A549 (cell line): Measurements from ENCODE around the gene PAX8. TPM values are rescaled to one million over a fixed set of nuclear protein-coding genes. Genes with fewer than 3 reads are reported as not detected.
A peak's percentile ranks its signal among the peaks of the same experiment; 100 is the strongest.

Experiments used
- ATAC-seq, 2 experiments: fragments of 200-7000 bp in 1 of 2; fragments of >200 bp in 1 of 2; cut with Nextera tagmentation in 1 of 2; cut with Tn5 transposase in 1 of 2; 3 replicates each; pipeline versions ENCODE4 v1.8.0 to v1.9.1; 2018 to 2020; ENCODE audit warnings: mild to moderate bottlenecking in 1 of 2, moderate library complexity in 1 of 2
- CTCF ChIA-PET: fragments of 300-600 bp; sonication (Branson Sonifier 250); formaldehyde crosslinking; extraction: SDS; loops from one replicate; lab custom pipeline; 2021; ENCODE audit warnings: antibody characterized with exemption, inconsistent platforms; lab: Yijun Ruan, JAX
- POLR2A ChIA-PET: fragments of 350-600 bp; formaldehyde crosslinking; extraction: SDS; loops from one replicate; lab custom pipeline; 2021; ENCODE audit warnings: antibody characterized with exemption, inconsistent platforms; lab: Yijun Ruan, JAX
- DNase-seq, 2 experiments: peaks; one replicate each; pipeline versions ENCODE4 v3.0.0 to v3.0.0-alpha.2; 2011 to 2016; ENCODE audit warnings: low read depth in 1 of 2, low spot score in 1 of 2
- FAIRE-seq: peaks from 2 replicates; lab custom pipeline; 2011; peaks lifted over from hg19 to GRCh38; lab: Jason Lieb, UNC
- H3K27ac ChIP-seq, 2 experiments: fragments of >200 bp; sonication (Bioruptor Twin); formaldehyde crosslinking; 3 replicates each; pipeline ENCODE4 v1.5.1; 2016 to 2017
- H3K4me1 ChIP-seq: fragments of >200 bp; sonication (Bioruptor Twin); formaldehyde crosslinking; 3 replicates; pipeline ENCODE4 v1.6.1; 2016
- H3K4me2 ChIP-seq: fragments of >200 bp; sonication (Bioruptor Twin); formaldehyde crosslinking; 3 replicates; pipeline ENCODE4 v1.6.1; 2016
- H3K4me3 ChIP-seq: fragments of >200 bp; sonication (Bioruptor Twin); formaldehyde crosslinking; 3 replicates; pipeline ENCODE4 v1.5.1; 2016
- H3K9me3 ChIP-seq: fragments of >200 bp; sonication (Bioruptor Twin); formaldehyde crosslinking; 3 replicates; pipeline ENCODE4 v1.6.1; 2016
- CEBPB ChIP-seq, 2 experiments: fragments of >200 bp in 1 of 2; sonication (Bioruptor Twin) in 1 of 2; formaldehyde crosslinking in 1 of 2; IDR thresholded peaks; 2 replicates each; pipeline ENCODE4 v1.6.1; 2012 to 2016
- CHD4 ChIP-seq: fragments of 200-600 bp; sonication (generic); IDR thresholded peaks from 2 replicates; pipeline ENCODE4 v1.6.1; 2016; ENCODE audit warnings: antibody characterized with exemption, mild to moderate bottlenecking, borderline replicate concordance
- EHF ChIP-seq: fragments of 250-450 bp; sonication (Bioruptor Pico); IDR thresholded peaks from 2 replicates; pipeline ENCODE4 v1.5.0; 2020; ENCODE audit warnings: mild to moderate bottlenecking
- FOSB ChIP-seq: fragments of 250-450 bp; sonication (Bioruptor Pico); IDR thresholded peaks from 2 replicates; pipeline ENCODE4 v1.5.0; 2020; ENCODE audit warnings: mild to moderate bottlenecking, moderate library complexity
- FOSL2 ChIP-seq, 2 experiments: fragments of 450-650 bp in 1 of 2; fragments of >200 bp in 1 of 2; sonication (Bioruptor Twin) in 1 of 2; formaldehyde crosslinking; IDR thresholded peaks; 2 replicates each; pipeline versions ENCODE4 v1.5.0 to v1.6.1; 2016 to 2020; ENCODE audit warnings: mild to moderate bottlenecking in 1 of 2, moderate library complexity in 1 of 2
- HES2 ChIP-seq: fragments of >200 bp; sonication (Bioruptor Twin); formaldehyde crosslinking; IDR thresholded peaks from 2 replicates; pipeline ENCODE4 v1.6.1; 2016
- HMGXB4 ChIP-seq: fragments of 250-450 bp; sonication (Bioruptor Pico); IDR thresholded peaks from 2 replicates; pipeline ENCODE4 v1.5.0; 2021; ENCODE audit warnings: mild to moderate bottlenecking, moderate library complexity, borderline replicate concordance
- HOXB5 ChIP-seq: fragments of 250-450 bp; sonication (Bioruptor Pico); IDR thresholded peaks from 2 replicates; pipeline ENCODE4 v1.5.0; 2020; ENCODE audit warnings: mild to moderate bottlenecking, moderate library complexity
- JUNB ChIP-seq: fragments of >200 bp; sonication (Bioruptor Twin); formaldehyde crosslinking; IDR thresholded peaks from 2 replicates; pipeline ENCODE4 v1.6.1; 2016
- KDM1A ChIP-seq: fragments of 200-600 bp; sonication (generic); IDR thresholded peaks from 2 replicates; pipeline ENCODE4 v1.6.1; 2016; ENCODE audit warnings: low read depth, mild to moderate bottlenecking
- KDM5A ChIP-seq: fragments of 200-600 bp; sonication (generic); IDR thresholded peaks from 2 replicates; pipeline ENCODE4 v1.6.1; 2016; ENCODE audit warnings: antibody characterized with exemption, mild to moderate bottlenecking
- MAX ChIP-seq: IDR thresholded peaks from 2 replicates; pipeline ENCODE4 v1.6.1; 2012
- NR3C1 ChIP-seq: fragments of >200 bp; sonication (Bioruptor Twin); formaldehyde crosslinking; IDR thresholded peaks from 3 replicates; pipeline ENCODE4 v1.6.1; 2017
- POLR2A ChIP-seq: IDR thresholded peaks from 2 replicates; pipeline ENCODE4 v1.6.1; 2012; ENCODE audit warnings: mild to moderate bottlenecking, low read length
- REST ChIP-seq: fragments of 200-600 bp; sonication (generic); IDR thresholded peaks from 2 replicates; pipeline ENCODE4 v1.6.1; 2016; ENCODE audit warnings: antibody characterized with exemption, mild to moderate bottlenecking, moderate library complexity
- SMC3 ChIP-seq: fragments of >200 bp; sonication (Bioruptor Twin); formaldehyde crosslinking; IDR thresholded peaks from 3 replicates; pipeline ENCODE4 v1.6.1; 2018; ENCODE audit warnings: inconsistent platforms
- TFCP2L1 ChIP-seq: fragments of 250-450 bp; sonication (Bioruptor Pico); IDR thresholded peaks from 2 replicates; pipeline ENCODE4 v1.5.0; 2021; ENCODE audit warnings: mild to moderate bottlenecking
- TP53 ChIP-seq: fragments of 250-450 bp; sonication (Bioruptor Pico); IDR thresholded peaks from 2 replicates; pipeline ENCODE4 v1.5.0; 2021; ENCODE audit warnings: mild to moderate bottlenecking, moderate library complexity
- USF2 ChIP-seq: fragments of 450-650 bp; IDR thresholded peaks from 2 replicates; pipeline ENCODE4 v1.6.1; 2014; ENCODE audit warnings: antibody characterized with exemption
- ZNF302 ChIP-seq: fragments of 250-450 bp; sonication (Bioruptor Pico); IDR thresholded peaks from 2 replicates; pipeline ENCODE4 v1.9.0; 2021; ENCODE audit warnings: inconsistent platforms, mild to moderate bottlenecking, moderate library complexity
- ZSCAN20 ChIP-seq: fragments of 250-450 bp; sonication (Bioruptor Pico); IDR thresholded peaks from 2 replicates; pipeline ENCODE4 v1.8.0; 2022; ENCODE audit warnings: mild to moderate bottlenecking, moderate library complexity
- WGBS: methylation state at CpG from one replicate; pipeline ENCODE4 v1.1.6; 2017; ENCODE audit errors: missing lambda C conversion rate; 5-methylcytosine and 5-hydroxymethylcytosine counted together
- polyA plus RNA-seq, 4 experiments: library from polyadenylated mRNA; depleted of rRNA in 3 of 4; stranded (reverse); fragments of >200 nt; fragmentation: RNase III in 1 of 4; extraction: RNeasy Plus Mini Kit Qiagen cat#74134 plus additional on column Dnase treatment in 1 of 4; gene quantifications; 2 replicates in 3 of 4; 3 replicates in 1 of 4; pipeline ENCODE4 v1.2.3, GENCODE V29; 2011 to 2017

PAX8 gene
- polyA plus RNA-seq, 2 of the 4 experiments (the other 2 are of a cell fraction), result 0.71 to 0.81 TPM

- peaks cover 32% of the 10 kb centered on the region for H3K4me1 ChIP-seq
- no peak for TF ChIP-seq POLR2A
- TF ChIP-seq USF2, result no peak
- TF ChIP-seq FOSB (CRISPR knock-in tag), result no peak
- no peak for TF ChIP-seq HMGXB4 (CRISPR knock-in tag)
- TF ChIP-seq MAX, result no peak
- TF ChIP-seq CEBPB (IDR thresholded peaks at IDR 0.05), result no peak
- TF ChIP-seq SMC3, result no peak
- POLR2A ChIA-PET, result no interaction called here
- H3K4me2 ChIP-seq, result peak overlapping the region; percentile 48
- H3K27ac ChIP-seq, result peak overlapping the region; percentile 54 to 62
- DNase-seq, result no peak
- 84% methylated on average over 9 of the region's 9 CpGs for WGBS
- H3K9me3 ChIP-seq, result no peaks in the 10 kb centered on the region
- ATAC-seq, result no peak
- FAIRE-seq, result no peak
- no peak overlapping the region for H3K4me3 ChIP-seq
- CTCF ChIA-PET, result interaction anchor here (1.3 to 1.7 kb wide), 2 partner anchors 12 to 194 kb away, joined by 4 to 6 read pairs; no protein-coding TSS in a partner anchor
Observed at GRCh38 chr2:113273981-113274380, 4.7 kb downstream of the PAX8 start.

GRCh38 chr2:113273027-113273551, 5.6 kb downstream of the PAX8 start:
- no peak for FAIRE-seq
- H3K4me2 ChIP-seq, result peak overlapping the region; percentile 48
- H3K4me1 ChIP-seq, result peaks cover 32% of the 10 kb centered on the region
- ChIA-PET POLR2A (interaction anchor here (0.8 kb wide), 1 partner anchor 32 kb away, joined by 3 read pairs; no protein-coding TSS in a partner anchor), CTCF (interaction anchor here (0.6 to 2.7 kb wide), 8 partner anchors 8 to 193 kb away, joined by 3 to 8 read pairs (median 6); no protein-coding TSS in a partner anchor)
- peak; percentile 99 for ATAC-seq
- WGBS, result 32% methylated on average over 8 of the region's 8 CpGs
- H3K4me3 ChIP-seq, result no peak overlapping the region
- no peaks in the 10 kb centered on the region for H3K9me3 ChIP-seq
- TF ChIP-seq EHF (CRISPR knock-in tag) (no peak), TP53 (CRISPR knock-in tag) (no peak), HES2 (no peak), HOXB5 (no peak), NR3C1 (no peak), FOSL2 (IDR thresholded peaks at IDR 0.05) (no peak), FOSL2 (CRISPR knock-in tag; IDR thresholded peaks at IDR 0.05) (no peak), JUNB (no peak), TFCP2L1 (no peak), CHD4 (no peak), KDM1A (no peak), KDM5A (no peak), REST (no peak), ZNF302 (no peak), ZSCAN20 (CRISPR knock-in tag) (no peak)
- peak overlapping the region; percentile 51 to 65 for H3K27ac ChIP-seq
- DNase-seq, result peak; percentile 53 to 68
